Measurements from ENCODE around the gene CDH4.

CDH4 gene

DNA sequence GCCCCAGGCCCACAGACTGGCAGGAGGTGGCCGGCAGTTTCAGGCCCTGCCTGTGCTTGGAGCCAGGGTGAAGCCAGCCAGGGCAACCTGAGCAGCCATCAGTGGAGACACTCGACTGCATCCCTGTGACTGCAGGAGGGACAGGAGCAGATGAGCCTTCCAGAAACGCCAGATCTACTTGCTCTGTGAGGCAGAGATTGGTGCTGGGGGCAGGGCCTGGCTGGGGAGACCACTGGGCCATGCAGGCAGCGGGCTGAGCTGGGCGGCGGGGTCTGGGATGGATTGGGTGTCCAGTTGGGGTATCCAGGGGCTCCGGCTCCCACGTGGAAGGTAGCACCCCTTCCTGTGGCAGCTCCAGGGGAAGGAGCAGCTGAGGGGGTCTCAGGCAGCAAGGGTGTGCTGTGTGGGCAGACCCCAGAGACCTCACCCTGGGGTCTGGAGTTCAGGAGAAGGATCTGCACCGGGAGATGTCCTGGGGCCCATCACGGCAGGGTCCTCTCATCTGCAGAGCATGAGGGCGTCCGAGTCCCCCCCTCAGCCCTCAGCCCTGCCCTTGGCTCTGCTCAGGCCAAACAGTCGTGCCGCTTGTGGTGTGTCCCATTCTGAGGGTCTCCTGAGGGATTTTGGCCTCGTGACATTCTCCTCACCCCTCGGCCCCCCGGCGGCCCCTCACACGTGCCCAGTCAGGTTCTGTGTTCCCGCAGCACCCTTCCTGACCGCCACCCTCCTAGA, 478.7 kb downstream of the CDH4 start:
- TF ChIP-seq FOXM1 (IDR thresholded peaks at IDR 0.05; ENCODE audit: borderline replicate concordance, low read depth), result no peak
- no peak for TF ChIP-seq YY1 (IDR thresholded peaks at IDR 0.05; ENCODE audit: low read depth)
- no peak for TF ChIP-seq USF1 (IDR thresholded peaks at IDR 0.05)
- no peak for TF ChIP-seq CEBPB (IDR thresholded peaks at IDR 0.05)
- TF ChIP-seq, protein P1, sequence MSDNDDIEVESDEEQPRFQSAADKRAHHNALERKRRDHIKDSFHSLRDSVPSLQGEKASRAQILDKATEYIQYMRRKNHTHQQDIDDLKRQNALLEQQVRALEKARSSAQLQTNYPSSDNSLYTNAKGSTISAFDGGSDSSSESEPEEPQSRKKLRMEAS (IDR thresholded peaks at IDR 0.05), result no peak
- TF ChIP-seq EP300 (IDR thresholded peaks at IDR 0.05; ENCODE audit: borderline replicate concordance), result no peak
- TF ChIP-seq TEAD4 (IDR thresholded peaks at IDR 0.05), result no peak
- no peak for TF ChIP-seq NFIC (IDR thresholded peaks at IDR 0.05)

- TF ChIP-seq REST (IDR thresholded peaks at IDR 0.05; ENCODE audit: low read depth), result no peak
- TF ChIP-seq EP300 (IDR thresholded peaks at IDR 0.05; ENCODE audit: borderline replicate concordance), result no peak
Measured at GRCh38 chr20:61731363-61732181, 479.5 kb downstream of the CDH4 start.

- TF ChIP-seq REST (IDR thresholded peaks at IDR 0.05; ENCODE audit: low read depth), result no peak
- no peak for TF ChIP-seq TAF1 (IDR thresholded peaks at IDR 0.05; ENCODE audit: low read depth)
- TF ChIP-seq CEBPB (IDR thresholded peaks at IDR 0.05), result no peak
Measured at GRCh38 chr20:61732511-61733210, 480.6 kb downstream of the CDH4 start.

- TF ChIP-seq, protein P1 (IDR thresholded peaks at IDR 0.05), result no peak
- TF ChIP-seq CEBPB (IDR thresholded peaks at IDR 0.05), result no peak
- TF ChIP-seq REST (IDR thresholded peaks at IDR 0.05; ENCODE audit: low read depth), result no peak
- TF ChIP-seq NFIC (IDR thresholded peaks at IDR 0.05), result no peak
- no peak for TF ChIP-seq TAF1 (IDR thresholded peaks at IDR 0.05; ENCODE audit: low read depth)
- TF ChIP-seq USF1 (IDR thresholded peaks at IDR 0.05), result no peak
- no peak for TF ChIP-seq EP300 (IDR thresholded peaks at IDR 0.05; ENCODE audit: borderline replicate concordance)
- TF ChIP-seq TEAD4 (IDR thresholded peaks at IDR 0.05), result no peak
- TF ChIP-seq RAD21 (IDR thresholded peaks at IDR 0.05; ENCODE audit: low read depth), result no peak
- no peak for TF ChIP-seq CREB1 (IDR thresholded peaks at IDR 0.05; ENCODE audit: low read depth)
- TF ChIP-seq YY1 (IDR thresholded peaks at IDR 0.05; ENCODE audit: low read depth), result no peak
- no peak for TF ChIP-seq FOXM1 (IDR thresholded peaks at IDR 0.05; ENCODE audit: borderline replicate concordance, low read depth)
- TF ChIP-seq EGR1 (IDR thresholded peaks at IDR 0.05), result no peak
Measured at GRCh38 chr20:61733216-61733615, 481.2 kb downstream of the CDH4 start.

All from Ishikawa (cell line).